Spleen (tissue), 11 donors: ENCODE data around the gene SYCN. TPM values are rescaled to one million over a fixed set of nuclear protein-coding genes. Genes with fewer than 3 reads are reported as not detected.

Source experiments
- DNase-seq: peaks from one replicate; pipeline ENCODE4 v3.0.0-alpha.2; 2020
- H3K27ac ChIP-seq, 8 donors: fragments of 200-600 bp; sonication (generic) in 7 of 8; 1 replicate in 4 of 8; 2 replicates in 4 of 8; pipeline versions ENCODE4 v1.5.0 to v1.8.0; 2016 to 2021; ENCODE audit warnings: inconsistent platforms in 4 of 8, mild to moderate bottlenecking in 4 of 8, moderate library complexity in 1 of 8
- H3K27me3 ChIP-seq, 7 donors: fragments of 200-600 bp; sonication (generic) in 6 of 7; replicated peaks in 1 of 7; 1 replicate in 4 of 7; 2 replicates in 3 of 7; pipeline versions ENCODE4 v1.5.0 to v1.8.0; 2016 to 2021; ENCODE audit warnings: inconsistent platforms in 3 of 7, mild to moderate bottlenecking in 1 of 7
- H3K36me3 ChIP-seq, 6 donors: fragments of 200-600 bp; sonication (generic) in 5 of 6; 1 replicate in 4 of 6; 2 replicates in 2 of 6; pipeline versions ENCODE4 v1.5.0 to v1.8.0; 2016 to 2021; ENCODE audit warnings: inconsistent platforms in 2 of 6
- H3K4me1 ChIP-seq, 6 donors: fragments of 200-600 bp; sonication (generic) in 5 of 6; 1 replicate in 3 of 6; 2 replicates in 3 of 6; pipeline versions ENCODE4 v1.5.0 to v1.8.0; 2016 to 2021; ENCODE audit warnings: inconsistent platforms in 3 of 6
- H3K4me3 ChIP-seq, 8 donors: fragments of 200-600 bp; sonication (generic) in 7 of 8; 1 replicate in 4 of 8; 2 replicates in 4 of 8; pipeline versions ENCODE4 v1.5.0 to v1.8.0; 2016 to 2021; ENCODE audit warnings: inconsistent platforms in 4 of 8, mild to moderate bottlenecking in 4 of 8, moderate library complexity in 2 of 8
- H3K9me3 ChIP-seq, 8 donors: fragments of 200-600 bp; sonication (generic) in 7 of 8; 1 replicate in 4 of 8; 2 replicates in 4 of 8; pipeline versions ENCODE4 v1.5.0 to v1.8.0; 2016 to 2021; ENCODE audit warnings: inconsistent platforms in 4 of 8
- POLR2A ChIP-seq, 3 donors: fragments of 450-650 bp; IDR thresholded peaks; one replicate each; pipeline ENCODE4 v1.5.1; 2017; ENCODE audit warnings: antibody characterized with exemption in 3 of 3, mild to moderate bottlenecking in 1 of 3
- POLR2AphosphoS5 ChIP-seq, 3 donors: sonication (generic); formaldehyde crosslinking; IDR thresholded peaks; one replicate each; pipeline ENCODE4 v1.5.1; 2017; ENCODE audit warnings: antibody characterized with exemption in 3 of 3
- WGBS, 5 donors: extraction: QIAGEN DNeasy Blood & Tissue Kit in 3 of 5; methylation state at CpG; one replicate each; pipeline versions ENCODE4 v1.1.5 to v1.1.7; 2013 to 2018; 5-methylcytosine and 5-hydroxymethylcytosine counted together
- intact Hi-C: fragments of 100-400 bp; cut with DNase I; formaldehyde crosslinking; loops from one replicate; pipeline ENCODE4 v1.15.0; 2023; ENCODE audit warnings: low total_unique reads
- polyA plus RNA-seq, 3 donors: library from polyadenylated mRNA; stranded (reverse); fragments of 200-250 nt; gene quantifications; one replicate each; pipeline ENCODE4 v1.2.1, GENCODE V29; 2013
- total RNA-seq, 7 donors: library from RNA; depleted of rRNA in 3 of 7; stranded (reverse); fragments of >200 nt in 3 of 7; fragmentation: NEBNext Ultra II Directional in 4 of 7; extraction: Animal tissue kit (Norgen Biotek cat#: 25700) in 4 of 7; gene quantifications; one replicate each; pipeline versions ENCODE4 v1.1.0 to v1.2.1, GENCODE V29; 2016 to 2021
- TF ChIP-seq, protein P1 (sequence below), 11 experiments: fragments of 200-600 bp in 7 of 11; fragments of 450-650 bp in 4 of 11; sonication (generic) in 4 of 11; IDR thresholded peaks in 8 of 11; conservative IDR thresholded peaks in 3 of 11; 1 replicate in 7 of 11; 2 replicates in 4 of 11; pipeline versions ENCODE4 v1.4.0 to v1.8.0; 2016 to 2021; ENCODE audit warnings: antibody characterized with exemption in 11 of 11, inconsistent platforms in 4 of 11, mild to moderate bottlenecking in 1 of 11
- donor health status: healthy with polysubstance abuse.
- donor health status: DM: no; HTN: no; CAD: no; lungs with moderate emphysema.
- donor health status: DM: no; HTN: no; CAD: no.
- donor health status: Bipolar disorder and iron deficiency.
- donor health status: healthy.
- donor health status: DM: no; HTN: no; CAD: no.
- donor health status: DM: yes; HTN: yes; CAD: no.

SYCN gene
- total and polyA plus RNA-seq, 10 donors = not detected

DNA sequence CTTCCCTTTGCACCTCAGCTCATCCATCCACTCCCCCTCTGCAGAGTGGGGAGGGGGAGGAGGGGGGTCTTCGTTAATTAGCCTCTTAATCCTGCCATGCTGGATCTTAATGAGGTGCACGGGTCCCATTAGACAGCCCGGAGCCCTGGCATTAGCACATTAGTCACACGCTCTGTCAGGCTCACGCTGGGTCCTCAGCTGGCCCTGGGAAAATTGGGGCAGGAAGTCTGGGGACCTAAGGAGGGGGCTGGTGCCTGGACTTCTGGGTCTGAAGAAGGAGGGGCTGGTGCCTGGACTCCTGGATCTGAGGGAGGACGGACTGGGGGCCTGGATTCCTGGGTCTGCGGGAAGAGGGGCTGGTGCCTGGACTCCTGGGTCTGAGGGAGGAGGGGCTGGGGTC lies 7.7 kb downstream of the SYCN start:
- Histone ChIP-seq H3K36me3 (no peaks in the 10 kb centered on the region), H3K27ac (no peak overlapping the region), H3K9me3 (no peaks in the 10 kb centered on the region), H3K27me3 (peaks cover 0 to 80% (median 50%) of the 10 kb centered on the region in 7 donors), H3K4me1 (peaks cover 4 to 28% (median 11%) of the 10 kb centered on the region in 6 donors), H3K4me3 (no peak overlapping the region)
- WGBS, 5 donors = 18 to 27% (median 22%) methylated on average over 3 to 7 of the region's 7 CpGs
- intact Hi-C loops = no loop called here
- no peak for TF ChIP-seq POLR2AphosphoS5 (IDR thresholded peaks at IDR 0.05)
- TF ChIP-seq, protein P1, sequence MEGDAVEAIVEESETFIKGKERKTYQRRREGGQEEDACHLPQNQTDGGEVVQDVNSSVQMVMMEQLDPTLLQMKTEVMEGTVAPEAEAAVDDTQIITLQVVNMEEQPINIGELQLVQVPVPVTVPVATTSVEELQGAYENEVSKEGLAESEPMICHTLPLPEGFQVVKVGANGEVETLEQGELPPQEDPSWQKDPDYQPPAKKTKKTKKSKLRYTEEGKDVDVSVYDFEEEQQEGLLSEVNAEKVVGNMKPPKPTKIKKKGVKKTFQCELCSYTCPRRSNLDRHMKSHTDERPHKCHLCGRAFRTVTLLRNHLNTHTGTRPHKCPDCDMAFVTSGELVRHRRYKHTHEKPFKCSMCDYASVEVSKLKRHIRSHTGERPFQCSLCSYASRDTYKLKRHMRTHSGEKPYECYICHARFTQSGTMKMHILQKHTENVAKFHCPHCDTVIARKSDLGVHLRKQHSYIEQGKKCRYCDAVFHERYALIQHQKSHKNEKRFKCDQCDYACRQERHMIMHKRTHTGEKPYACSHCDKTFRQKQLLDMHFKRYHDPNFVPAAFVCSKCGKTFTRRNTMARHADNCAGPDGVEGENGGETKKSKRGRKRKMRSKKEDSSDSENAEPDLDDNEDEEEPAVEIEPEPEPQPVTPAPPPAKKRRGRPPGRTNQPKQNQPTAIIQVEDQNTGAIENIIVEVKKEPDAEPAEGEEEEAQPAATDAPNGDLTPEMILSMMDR (IDR thresholded peaks at IDR 0.05 in 8 of 11, conservative IDR thresholded peaks at IDR 0.05 in 3 of 11) = no peak
- TF ChIP-seq POLR2A (IDR thresholded peaks at IDR 0.05) = no peak
- no peak for DNase-seq

DNA sequence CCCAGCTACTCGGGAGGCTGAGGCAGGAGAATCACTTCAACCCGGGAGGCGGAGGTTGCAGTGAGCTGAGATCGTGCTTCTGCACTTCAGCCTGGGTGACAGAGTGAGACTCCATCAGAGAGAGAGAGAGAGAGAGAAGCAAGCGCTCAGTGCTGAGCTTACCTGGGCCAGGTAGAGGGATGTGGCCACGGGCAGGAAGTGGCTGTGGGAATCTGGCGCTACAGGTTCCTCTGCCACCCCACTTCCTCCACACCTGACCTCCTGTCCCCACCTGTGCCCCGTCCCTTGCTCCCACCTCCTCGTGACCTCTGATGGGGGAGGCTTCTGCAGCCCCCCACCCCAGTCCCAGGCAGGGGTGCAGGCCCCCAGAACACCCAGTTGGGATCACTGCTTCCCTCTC lies 8.3 kb downstream of the SYCN start:
- Histone ChIP-seq H3K27me3 (peaks cover 0 to 74% (median 49%) of the 10 kb centered on the region in 7 donors), H3K27ac (no peak overlapping the region), H3K4me1 (peaks cover 4 to 28% (median 11%) of the 10 kb centered on the region in 6 donors), H3K36me3 (no peaks in the 10 kb centered on the region), H3K4me3 (no peak overlapping the region), H3K9me3 (no peaks in the 10 kb centered on the region)
- TF ChIP-seq, protein P1 (IDR thresholded peaks at IDR 0.05 in 8 of 11, conservative IDR thresholded peaks at IDR 0.05 in 3 of 11) = no peak
- TF ChIP-seq POLR2A (IDR thresholded peaks at IDR 0.05) = no peak
- TF ChIP-seq POLR2AphosphoS5 (IDR thresholded peaks at IDR 0.05) = no peak
- 37 to 50% (median 40%) methylated on average over 9 of the region's 9 CpGs for WGBS, 5 donors
- no peak for DNase-seq
- intact Hi-C loops = no loop called here

DNA sequence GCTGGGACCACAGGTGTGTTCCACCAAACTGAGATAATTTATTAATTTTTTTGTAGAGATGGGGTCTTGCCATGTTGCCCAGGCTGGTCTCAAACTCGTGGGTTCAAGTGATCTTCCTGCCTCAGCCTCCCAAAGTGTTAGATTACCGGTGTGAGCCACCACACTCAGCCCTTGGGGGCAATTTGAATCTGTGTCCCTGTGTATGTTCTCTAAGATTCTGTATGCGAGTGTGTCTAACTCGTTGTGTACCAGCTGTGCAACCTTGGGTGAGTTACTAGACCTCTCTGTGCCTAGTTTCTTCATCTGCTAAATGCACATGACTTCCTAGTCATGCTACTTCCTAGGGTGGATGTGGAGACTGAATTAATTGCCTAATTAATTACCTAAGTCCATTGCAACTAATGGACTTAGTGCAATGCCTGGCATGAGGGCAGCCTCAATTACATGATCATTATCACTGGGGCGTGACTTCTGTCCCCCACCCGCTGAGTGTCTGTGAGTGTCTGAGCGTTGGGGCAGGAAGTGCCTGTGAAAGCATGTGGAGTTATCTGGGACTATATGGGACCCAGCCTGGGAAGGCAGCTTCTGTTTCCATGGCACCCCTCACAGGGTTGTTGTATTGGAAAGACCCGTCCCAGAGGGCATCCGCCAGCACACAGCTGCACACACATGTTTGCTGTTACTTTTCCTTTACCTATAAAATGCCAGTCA lies 9.1 kb downstream of the SYCN start:
- DNase-seq = no peak
- H3K4me3 ChIP-seq = no peak overlapping the region
- H3K27me3 ChIP-seq = peaks cover 0 to 67% (median 45%) of the 10 kb centered on the region in 7 donors
- no peaks in the 10 kb centered on the region for H3K36me3 ChIP-seq
- no peaks in the 10 kb centered on the region for H3K9me3 ChIP-seq
- H3K4me1 ChIP-seq = peaks cover 4 to 28% (median 11%) of the 10 kb centered on the region in 6 donors
- H3K27ac ChIP-seq = no peak overlapping the region
- intact Hi-C loops = no loop called here
- TF ChIP-seq, protein P1 (IDR thresholded peaks at IDR 0.05 in 8 of 11, conservative IDR thresholded peaks at IDR 0.05 in 3 of 11) = no peak
- TF ChIP-seq POLR2A (IDR thresholded peaks at IDR 0.05) (no peak), POLR2AphosphoS5 (IDR thresholded peaks at IDR 0.05) (no peak)
- WGBS, 5 donors = 46 to 55% (median 50%) methylated on average over 9 of the region's 9 CpGs

DNA sequence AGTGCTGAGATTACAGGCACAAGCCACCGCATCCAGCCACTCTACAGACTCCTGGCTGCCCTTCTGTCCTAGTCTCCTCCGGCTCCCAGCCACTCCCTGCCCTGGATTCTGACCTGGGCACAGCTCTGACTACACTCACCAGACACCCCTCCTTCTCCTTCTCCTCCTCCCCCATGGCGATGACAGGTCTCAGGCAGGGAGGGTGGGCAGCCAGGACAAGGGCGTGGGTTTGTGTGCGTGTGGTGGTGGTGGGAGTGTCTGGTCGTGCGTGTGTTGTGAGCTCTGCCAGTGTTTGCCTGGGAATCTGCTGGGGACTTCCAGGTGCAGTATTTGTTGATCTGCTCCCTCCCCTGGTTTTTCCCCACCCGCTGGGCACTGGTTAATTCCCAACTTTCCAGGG lies 10.3 kb downstream of the SYCN start:
- intact Hi-C loops = no loop called here
- H3K36me3 ChIP-seq = no peaks in the 10 kb centered on the region
- H3K27me3 ChIP-seq = peaks cover 0 to 67% (median 41%) of the 10 kb centered on the region in 7 donors
- no peak overlapping the region for H3K4me3 ChIP-seq
- no peak for DNase-seq
- TF ChIP-seq, protein P1 (IDR thresholded peaks at IDR 0.05 in 8 of 11, conservative IDR thresholded peaks at IDR 0.05 in 3 of 11) = no peak
- TF ChIP-seq POLR2AphosphoS5 (IDR thresholded peaks at IDR 0.05) = no peak
- no peak for TF ChIP-seq POLR2A (IDR thresholded peaks at IDR 0.05)
- peaks cover 4 to 28% (median 11%) of the 10 kb centered on the region in 6 donors for H3K4me1 ChIP-seq
- no peak overlapping the region for H3K27ac ChIP-seq
- no peaks in the 10 kb centered on the region for H3K9me3 ChIP-seq
- whole genome bisulfite sequencing, 5 donors = 52 to 70% (median 64%) methylated on average over 8 of the region's 8 CpGs
